Left ventricle myocardium inferior (tissue), 1 donor: ENCODE results near the gene BUD13. TPM values are rescaled to one million over a fixed set of nuclear protein-coding genes. Genes with fewer than 3 reads are reported as not detected.

Experiments
- DNase-seq: peaks from one replicate; pipeline ENCODE4 v3.0.0-alpha.2; 2020
- H3K27ac ChIP-seq: fragments of 200-600 bp; replicated peaks from 2 replicates; pipeline ENCODE4 v1.8.0; 2021
- H3K27me3 ChIP-seq: fragments of 200-600 bp; 2 replicates; pipeline ENCODE4 v1.8.0; 2021; ENCODE audit warnings: low read depth
- H3K36me3 ChIP-seq: fragments of 200-600 bp; 2 replicates; pipeline ENCODE4 v1.8.0; 2021
- H3K4me1 ChIP-seq: fragments of 200-600 bp; 2 replicates; pipeline ENCODE4 v1.8.0; 2021
- H3K4me3 ChIP-seq: fragments of 200-600 bp; 2 replicates; pipeline ENCODE4 v1.8.0; 2021; ENCODE audit warnings: mild to moderate bottlenecking, moderate library complexity
- H3K9me3 ChIP-seq: fragments of 200-600 bp; replicated peaks from 2 replicates; pipeline ENCODE4 v1.8.0; 2021
- CTCF ChIP-seq: fragments of 200-600 bp; IDR thresholded peaks from 2 replicates; pipeline ENCODE4 v1.8.0; 2021; ENCODE audit warnings: antibody characterized with exemption, mild to moderate bottlenecking, borderline replicate concordance
- intact Hi-C: fragments of 100-400 bp; cut with micrococcal nuclease; formaldehyde crosslinking; loops from one replicate; pipeline ENCODE4 v1.11.0; 2022
- total RNA-seq: library from RNA; stranded (reverse); fragmentation: NEBNext Ultra II Directional; extraction: Animal tissue kit (Norgen Biotek cat#: 25700); gene quantifications from one replicate; pipeline ENCODE4 v1.2.1, GENCODE V29; 2021
- donor health status: DM: no; HTN: yes; CAD: no; lungs with severe emphysema.

Gene BUD13
- total RNA-seq, 1 donor from 2014 or later: 7.1 TPM

- Histone ChIP-seq H3K4me1 (peaks cover 33% of the 10 kb centered on the region), H3K27me3 (no peaks in the 10 kb centered on the region), H3K36me3 (peaks cover 32% of the 10 kb centered on the region), H3K9me3 (no peaks in the 10 kb centered on the region), H3K4me3 (peak overlapping the region; percentile 85), H3K27ac (peak overlapping the region; percentile 89)
- intact Hi-C loops: loop anchor here (5.0 kb wide), 1 partner anchor 319 kb away; no protein-coding TSS in a partner anchor
- TF ChIP-seq CTCF: no peak
- DNase-seq: no peak
These were observed 15.7 kb upstream of the BUD13 start for GRCh38 chr11:116788534-116788933.

- Histone ChIP-seq H3K4me3 (peak within 1 kb of the TSS; percentile 85), H3K36me3 (peaks cover 38% of the 10 kb centered on the region), H3K4me1 (peaks cover 33% of the 10 kb centered on the region), H3K9me3 (no peaks in the 10 kb centered on the region), H3K27ac (peak within 1 kb of the TSS; percentile 89), H3K27me3 (no peaks in the 10 kb centered on the region)
- peak; percentile 88 for DNase-seq
- intact Hi-C loops: loop anchor here (5.0 kb wide), 1 partner anchor 319 kb away; no protein-coding TSS in a partner anchor
- TF ChIP-seq CTCF: peak; percentile 17
These were observed 15.1 kb upstream of the BUD13 start, which contains the start of gene ZPR1 for GRCh38 chr11:116787786-116788486. ZPR1 (minus strand) TSS chr11:116788023; CDS start chr11:116787990, 33 bp downstream.

- no peak for DNase-seq
- no peak for TF ChIP-seq CTCF
- Histone ChIP-seq H3K9me3 (no peaks in the 10 kb centered on the region), H3K27ac (peak overlapping the region; percentile 89), H3K4me3 (peak overlapping the region; percentile 85), H3K36me3 (peaks cover 44% of the 10 kb centered on the region), H3K4me1 (peaks cover 33% of the 10 kb centered on the region), H3K27me3 (no peaks in the 10 kb centered on the region)
- intact Hi-C loops: loop anchor here (5.0 kb wide), 1 partner anchor 320 kb away; no protein-coding TSS in a partner anchor
These were observed 14.6 kb upstream of the BUD13 start for GRCh38 chr11:116787436-116787785.

GRCh38 chr11:116786966-116787365, 14.2 kb upstream of the BUD13 start:
- Histone ChIP-seq H3K9me3 (no peaks in the 10 kb centered on the region), H3K4me1 (peaks cover 33% of the 10 kb centered on the region), H3K4me3 (peak overlapping the region; percentile 85), H3K27ac (no peak overlapping the region), H3K27me3 (no peaks in the 10 kb centered on the region), H3K36me3 (peaks cover 48% of the 10 kb centered on the region)
- intact Hi-C loops: loop anchor here (5.0 kb wide), 1 partner anchor 320 kb away; no protein-coding TSS in a partner anchor
- TF ChIP-seq CTCF: no peak
- no peak for DNase-seq

- intact Hi-C loops: loop anchor here (5.0 kb wide), 1 partner anchor 321 kb away; no protein-coding TSS in a partner anchor
- H3K36me3 ChIP-seq: peaks cover 54% of the 10 kb centered on the region
- H3K4me3 ChIP-seq: peak overlapping the region; percentile 85
These were observed 13.5 kb upstream of the BUD13 start for GRCh38 chr11:116786326-116786725.

More at GRCh38 chr11:116786326-116786725, 13.5 kb upstream of the BUD13 start:
- DNase-seq: no peak
- H3K27me3 ChIP-seq: no peaks in the 10 kb centered on the region
- TF ChIP-seq CTCF: no peak
- no peak overlapping the region for H3K27ac ChIP-seq
- peaks cover 29% of the 10 kb centered on the region for H3K4me1 ChIP-seq
- H3K9me3 ChIP-seq: no peaks in the 10 kb centered on the region
